GM19099 (cell line): ENCODE data around the gene OXA1L.

Experiments used
- POLR2A ChIP-seq: IDR thresholded peaks from 3 replicates; pipeline ENCODE4 v1.6.1; 2011; ENCODE audit warnings: low read depth; ENCODE audit not compliant: insufficient read length; ENCODE audit errors: extremely low read depth

OXA1L gene

GRCh38 chr14:22792158-22792557, 25.7 kb downstream of the OXA1L start:
- TF ChIP-seq POLR2A: no peak

GRCh38 chr14:22793976-22794375, 27.5 kb downstream of the OXA1L start:
- no peak for TF ChIP-seq POLR2A

GRCh38 chr14:22794551-22794951, 28.1 kb downstream of the OXA1L start:
- TF ChIP-seq POLR2A: no peak

DNA sequence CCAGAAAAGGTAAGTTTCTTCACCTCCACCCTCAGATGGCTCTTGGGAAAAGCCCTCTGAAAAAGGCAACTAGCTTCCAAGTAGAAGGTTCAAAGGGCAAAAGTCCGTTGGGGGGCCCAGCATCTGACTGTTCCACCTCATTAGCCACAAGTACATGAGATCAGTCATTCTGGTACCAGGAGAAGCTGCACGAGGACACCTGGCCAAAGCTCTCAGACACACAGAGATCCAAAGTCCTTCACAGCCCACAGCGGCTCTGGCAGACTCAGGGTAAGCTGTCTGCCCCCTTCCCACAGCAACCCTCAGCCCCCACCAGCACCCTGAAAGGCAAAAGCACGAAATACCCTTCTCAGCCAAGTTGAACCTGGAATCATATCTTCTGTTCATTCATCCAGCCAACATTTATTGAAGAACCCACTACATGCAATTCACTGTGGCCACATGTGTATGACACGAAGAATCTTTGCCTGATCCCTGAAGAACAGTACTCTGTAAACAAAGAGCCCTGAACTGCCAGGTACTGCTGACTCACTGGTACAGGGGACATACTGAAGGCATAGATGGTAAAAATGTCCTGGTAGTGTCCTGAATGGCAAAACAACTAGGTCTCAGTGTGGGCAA, 29.7 kb downstream of the OXA1L start:
- TF ChIP-seq POLR2A: peak; percentile 8

- TF ChIP-seq POLR2A: no peak
These were observed 30.8 kb downstream of the OXA1L start for GRCh38 chr14:22797017-22797917.

DNA sequence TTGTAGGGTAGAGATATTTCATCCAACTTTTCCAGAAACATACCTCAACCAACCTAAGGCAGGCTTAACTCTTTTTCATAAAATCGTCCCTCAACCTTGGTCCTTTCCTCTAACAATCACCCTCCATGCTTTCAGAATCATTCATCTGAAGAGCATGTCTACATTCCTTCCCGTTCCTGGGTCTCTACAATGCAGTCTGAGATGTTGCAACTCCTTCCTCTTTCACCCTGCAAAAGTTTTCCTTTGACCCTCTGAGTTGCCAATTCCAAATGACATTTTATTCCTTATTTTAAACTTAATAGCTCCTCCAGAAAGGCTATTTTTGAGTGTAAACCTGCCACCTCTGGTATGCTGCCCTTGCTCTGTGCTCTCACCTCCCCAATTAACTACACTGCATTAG, 32.0 kb downstream of the OXA1L start:
- TF ChIP-seq POLR2A: no peak

GRCh38 chr14:22800346-22800745, 33.9 kb downstream of the OXA1L start:
- no peak for TF ChIP-seq POLR2A

GRCh38 chr14:22801716-22802115, 35.2 kb downstream of the OXA1L start:
- no peak for TF ChIP-seq POLR2A

DNA sequence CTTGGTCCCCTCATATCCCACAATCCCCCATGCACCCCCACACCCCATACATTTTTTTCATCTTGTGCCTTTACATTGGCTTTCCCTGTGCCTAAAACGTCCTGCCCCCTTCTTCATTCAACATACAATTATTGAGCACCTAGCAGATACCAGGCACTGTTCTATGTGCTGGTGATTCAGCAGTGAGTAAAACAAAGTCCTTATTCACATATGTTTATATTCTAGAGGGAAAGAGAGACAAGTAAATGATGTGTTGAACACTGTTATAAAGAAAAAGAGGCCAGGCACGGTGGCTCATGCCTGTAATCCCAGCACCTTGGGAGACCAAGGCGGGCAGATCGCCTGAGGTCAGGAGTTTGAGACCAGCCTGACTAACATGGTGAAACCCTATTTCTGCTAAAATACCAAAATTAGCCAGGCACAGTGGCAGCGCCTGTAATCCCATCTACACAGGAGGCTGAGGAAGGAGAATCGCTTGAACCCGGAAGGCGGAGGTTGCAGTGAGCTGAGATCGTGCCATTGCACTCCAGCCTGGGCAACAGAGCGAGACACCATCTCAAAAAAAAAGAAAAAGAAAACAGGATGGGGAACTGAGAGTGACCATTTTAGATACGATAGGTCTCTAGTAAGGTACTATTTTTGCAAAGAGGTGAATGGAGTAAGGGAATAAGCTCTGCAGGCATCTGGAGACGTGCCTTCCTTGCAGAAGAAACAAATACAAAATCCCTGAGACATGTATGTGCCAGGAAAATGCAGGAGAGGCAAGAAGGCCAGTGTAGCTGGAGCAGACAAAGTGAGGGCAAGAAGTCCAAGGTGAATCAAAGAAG, 36.6 kb downstream of the OXA1L start:
- TF ChIP-seq POLR2A: peak; percentile 6

DNA sequence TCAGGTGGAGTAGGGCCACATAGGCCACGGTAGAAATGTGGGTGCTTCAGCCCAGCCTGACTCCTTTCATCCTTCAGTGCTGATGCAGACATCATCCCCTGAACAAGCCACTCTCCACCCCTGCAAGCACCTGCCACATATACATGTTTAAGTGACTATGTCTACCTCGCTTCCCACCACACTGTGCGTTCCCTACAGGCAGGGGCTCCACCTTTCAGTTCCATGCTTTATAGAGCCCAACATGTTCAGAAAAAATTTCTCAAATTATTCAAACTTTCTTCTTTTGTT, 37.1 kb downstream of the OXA1L start:
- TF ChIP-seq POLR2A: no peak

DNA sequence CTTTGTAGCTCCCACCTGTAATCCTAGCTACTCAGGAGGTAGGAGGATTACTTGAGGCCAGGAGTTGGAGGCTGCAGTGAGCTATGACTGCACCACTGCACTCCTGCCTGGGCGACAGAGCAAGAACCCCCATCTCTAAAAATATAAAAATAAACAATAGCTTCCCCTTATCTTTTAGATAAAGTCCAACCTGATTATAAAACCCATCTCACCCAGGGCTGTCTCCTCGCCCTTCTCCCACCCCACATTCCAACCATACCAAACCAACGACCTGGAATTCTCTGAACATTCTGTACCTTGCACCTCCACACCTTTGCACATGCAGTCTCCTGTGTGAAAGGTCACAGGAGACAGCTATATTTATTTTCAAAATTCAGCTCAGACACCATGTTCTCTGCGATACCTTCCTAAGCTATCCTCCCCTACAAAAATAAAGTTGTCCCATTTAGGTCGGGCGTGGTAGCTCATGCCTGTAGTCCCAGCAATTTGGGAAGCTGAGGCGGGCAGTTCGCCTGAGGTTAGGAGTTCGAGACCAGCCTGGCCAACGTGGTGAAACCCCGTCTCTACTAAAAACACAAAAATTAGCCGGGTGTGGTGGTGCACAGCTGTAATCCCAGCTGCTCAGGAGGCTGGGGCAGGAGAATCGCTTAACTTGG, 41.1 kb downstream of the OXA1L start:
- no peak for TF ChIP-seq POLR2A

GRCh38 chr14:22808388-22809209, 42.1 kb downstream of the OXA1L start:
- no peak for TF ChIP-seq POLR2A

DNA sequence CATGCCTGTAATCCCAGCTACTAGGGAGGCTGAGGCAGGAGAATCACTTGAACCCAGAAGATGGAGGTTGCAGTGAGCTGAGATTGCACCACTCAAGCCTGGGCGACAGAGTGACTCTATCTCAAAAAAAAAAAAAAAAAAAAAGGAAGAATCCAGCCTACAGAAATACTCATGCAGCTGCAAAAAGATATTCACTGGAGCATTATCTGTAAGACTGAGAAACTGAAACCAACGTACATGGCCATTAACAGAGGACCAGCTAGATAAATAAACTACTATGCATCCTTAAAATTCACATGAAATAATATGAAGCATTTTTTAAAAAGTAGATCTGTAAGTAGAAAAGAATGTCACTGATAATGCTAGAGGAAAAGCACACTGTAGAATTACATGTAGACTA, 45.2 kb downstream of the OXA1L start:
- TF ChIP-seq POLR2A: no peak

DNA sequence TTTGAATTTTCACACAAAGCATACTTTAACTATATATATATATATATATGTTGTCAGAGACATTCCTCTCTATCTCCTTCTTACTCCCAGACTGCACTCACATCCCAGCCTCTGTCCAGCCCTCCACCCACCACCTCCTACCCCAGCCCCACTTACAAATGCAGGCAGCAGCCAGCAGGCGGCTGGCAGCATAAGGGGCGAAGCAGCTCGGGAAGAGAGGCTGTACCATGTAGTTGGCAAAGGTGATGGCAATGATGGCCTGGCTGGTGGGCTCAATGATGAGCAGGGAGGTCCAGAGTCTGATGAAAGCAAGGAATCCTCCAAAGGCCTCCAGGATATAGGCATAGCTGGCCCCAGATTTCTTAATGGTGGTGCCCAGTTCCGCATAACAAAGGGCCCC, 46.3 kb downstream of the OXA1L start:
- TF ChIP-seq POLR2A: no peak
